ENCODE measurements around the gene ZNF343.
A peak's percentile ranks its signal among the peaks of the same experiment; 100 is the strongest.

Gene ZNF343

GRCh38 chr20:2469991-2470422 lies 38.7 kb downstream of the ZNF343 start:
- peak; percentile 64 for DNase-seq

DNA sequence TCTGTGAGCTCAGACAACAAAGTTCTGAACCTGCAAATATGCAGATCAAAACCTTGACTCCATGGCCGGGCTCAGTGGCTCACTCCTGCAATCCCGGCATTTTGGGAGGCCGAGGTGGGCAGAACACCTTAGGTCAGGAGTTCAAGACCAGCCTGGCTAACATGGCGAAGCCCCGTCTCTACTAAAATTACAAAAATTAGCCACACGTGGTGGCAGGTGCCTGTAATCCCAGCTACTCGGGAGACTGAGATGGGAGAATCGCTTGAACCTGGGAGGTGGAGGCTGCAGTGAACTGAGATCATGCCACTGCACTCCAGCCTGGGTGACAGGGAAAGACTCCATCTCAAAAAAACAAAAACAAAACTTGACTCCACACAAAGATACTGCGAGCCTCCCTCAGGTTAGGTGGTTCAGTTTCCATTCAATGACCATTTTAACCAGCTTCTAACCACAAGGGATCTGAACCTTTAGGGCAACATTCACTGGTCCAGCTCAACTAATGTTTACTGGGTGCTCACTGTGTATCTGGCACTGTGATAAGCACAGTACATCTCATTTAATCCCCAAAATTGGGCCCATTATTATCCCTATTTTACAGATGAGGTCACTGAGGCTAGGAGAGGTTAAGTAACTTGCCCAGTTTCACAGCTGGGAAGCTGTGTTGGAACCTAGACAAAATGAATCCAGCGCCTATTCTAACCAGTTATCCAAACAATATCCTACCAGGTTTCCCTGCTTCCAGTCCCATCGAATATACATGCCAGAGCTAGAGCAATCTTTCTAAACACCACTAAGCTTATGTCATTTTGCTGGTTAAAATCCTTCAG lies 39.9 kb downstream of the ZNF343 start:
- no peak for DNase-seq

GRCh38 chr20:2467412-2467811 lies 41.3 kb downstream of the ZNF343 start:
- DNase-seq, result no peak

- DNase-seq, result no peak
Measured at GRCh38 chr20:2465100-2465499, 43.6 kb downstream of the ZNF343 start.

DNA sequence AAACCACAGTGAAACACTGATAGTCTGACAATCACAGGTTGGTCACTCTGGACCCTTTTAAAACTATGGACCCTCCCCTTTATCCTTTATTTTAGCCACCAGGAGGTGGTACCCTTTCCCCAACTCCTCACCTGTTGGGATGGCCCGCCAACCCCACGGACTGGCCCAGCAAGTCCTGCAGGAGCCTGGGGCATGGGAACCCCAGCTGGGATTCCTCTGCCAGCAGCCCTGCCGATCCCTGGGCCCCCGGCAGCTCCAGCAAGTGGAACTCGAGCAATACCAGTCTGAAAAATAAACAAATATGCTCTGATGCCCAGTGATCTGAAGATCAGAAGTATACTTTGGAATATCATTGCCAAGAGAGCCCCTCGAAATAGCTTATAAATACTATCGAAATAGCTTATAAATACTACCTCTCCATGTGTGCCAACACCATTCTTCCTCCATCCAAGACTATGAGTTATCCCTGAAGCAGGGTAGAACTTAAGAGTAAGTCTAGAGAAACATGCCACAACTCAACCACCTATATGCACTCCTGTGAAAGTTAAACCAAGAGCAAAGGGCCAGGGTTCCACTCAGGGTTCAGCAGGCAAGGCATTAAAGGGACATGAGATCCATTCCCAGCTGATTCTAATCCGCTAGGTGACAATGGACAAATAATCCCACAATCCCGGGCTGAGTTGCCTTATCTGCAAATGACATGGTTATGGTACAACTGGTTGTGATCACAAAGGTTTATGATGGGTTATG lies 44.9 kb downstream of the ZNF343 start:
- DNase-seq, result no peak

GRCh38 chr20:2462484-2462883 lies 46.2 kb downstream of the ZNF343 start:
- DNase-seq, result no peak

DNA sequence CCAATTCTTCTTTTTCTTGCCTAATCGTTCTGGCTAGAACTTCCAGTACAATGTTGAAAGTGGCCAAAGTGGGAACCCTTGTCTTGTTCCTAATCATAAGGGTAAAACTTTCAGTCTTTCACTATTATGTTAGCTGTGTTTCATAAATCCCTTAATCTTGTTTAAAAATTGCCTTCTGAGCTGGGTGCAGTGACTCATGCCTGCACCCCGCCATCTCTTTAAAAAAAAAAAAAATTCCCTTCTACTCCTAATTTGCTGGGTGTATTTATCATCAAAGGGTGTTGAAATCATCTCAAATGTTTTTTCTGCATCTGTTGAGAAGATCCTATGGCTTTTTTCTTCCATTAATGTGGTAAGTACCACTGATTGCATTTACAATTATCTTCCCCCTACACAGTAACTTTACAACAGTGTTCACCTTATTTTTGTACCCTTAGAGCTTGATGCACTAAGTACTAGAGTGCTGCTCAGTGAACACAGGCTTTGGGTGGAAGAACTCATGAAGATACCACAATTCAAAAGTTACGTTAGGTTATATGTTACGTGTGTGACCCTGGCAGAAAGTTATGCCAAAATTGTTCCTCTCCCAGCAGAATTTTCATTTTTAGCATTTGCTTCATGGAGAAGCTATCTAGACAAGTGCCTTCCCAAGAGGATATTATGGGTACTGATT lies 47.8 kb downstream of the ZNF343 start:
- no peak for DNase-seq

- DNase-seq, result no peak
Measured at GRCh38 chr20:2459981-2460751, 48.5 kb downstream of the ZNF343 start.

DNA sequence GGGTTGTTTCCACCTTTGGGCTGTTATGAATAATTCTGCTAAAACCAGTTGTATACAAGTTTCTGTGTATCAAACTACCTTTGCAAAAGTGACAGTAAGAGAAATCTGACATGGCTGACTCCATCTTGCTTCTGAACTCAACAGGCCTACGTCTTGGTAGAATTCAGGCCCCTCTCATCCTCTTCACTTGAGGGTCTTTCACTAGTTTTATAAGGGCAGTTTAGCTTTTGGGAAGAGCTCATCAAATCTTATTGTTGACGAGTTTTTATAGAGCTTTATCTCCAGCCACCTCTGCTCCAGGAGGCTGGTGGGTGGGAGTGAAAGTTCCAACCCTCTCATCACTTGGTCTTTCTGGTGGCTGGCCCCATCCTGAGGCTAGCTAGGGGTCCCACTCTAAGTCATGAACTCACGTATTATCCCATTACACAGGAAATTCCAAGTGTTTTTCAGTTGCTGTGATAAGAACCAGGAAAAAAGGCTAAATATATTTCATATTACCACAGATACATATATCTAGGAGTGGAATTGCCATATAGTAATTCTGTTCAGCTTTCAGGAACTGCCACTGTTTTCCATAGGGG lies 49.7 kb downstream of the ZNF343 start:
- no peak for DNase-seq

- DNase-seq, result no peak
Measured at GRCh38 chr20:2455771-2456497, 52.8 kb downstream of the ZNF343 start.

GRCh38 chr20:2453792-2454191 lies 54.9 kb downstream of the ZNF343 start:
- DNase-seq, result no peak

GRCh38 chr20:2451939-2452732 lies 56.6 kb downstream of the ZNF343 start:
- DNase-seq, result peak; percentile 73

GRCh38 chr20:2451422-2451821 lies 57.3 kb downstream of the ZNF343 start:
- no peak for DNase-seq

DNA sequence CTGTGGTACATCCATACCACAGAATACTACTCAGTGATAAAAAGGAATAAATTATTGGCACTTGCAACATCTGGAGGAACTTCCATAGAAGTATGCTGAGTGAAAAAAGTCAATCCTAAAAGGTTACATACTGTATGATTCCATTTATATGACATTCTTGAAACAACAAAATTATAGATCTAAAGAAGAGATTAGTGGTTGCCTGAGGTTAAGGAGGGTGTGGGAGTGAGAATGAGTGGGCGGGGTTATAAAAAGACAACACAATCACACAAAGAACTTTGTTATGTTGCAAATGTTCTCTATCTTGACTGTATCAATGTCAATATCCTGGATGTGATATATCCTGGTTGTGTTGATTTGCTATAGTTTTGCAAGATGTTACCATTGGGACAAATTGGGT lies 59.3 kb downstream of the ZNF343 start:
- no peak for DNase-seq

- no peak for DNase-seq
Measured at GRCh38 chr20:2446845-2447244, 61.9 kb downstream of the ZNF343 start.

All from right hindlimb (tissue), 1 donor.